AG04450 (cell line): ENCODE data around the gene RNF125. TPM values are rescaled to one million over a fixed set of nuclear protein-coding genes. Genes with fewer than 3 reads are reported as not detected.

ENCODE experiments used
- CTCF ChIA-PET: fragments of 300-600, 350-600 bp; formaldehyde crosslinking; extraction: SDS; loops from one replicate; lab custom pipeline; 2022; ENCODE audit warnings: antibody characterized with exemption, inconsistent platforms; lab: Charles Lee
- POLR2A ChIA-PET: fragments of 350-600 bp; formaldehyde crosslinking; extraction: SDS; loops from one replicate; lab custom pipeline; 2021; ENCODE audit warnings: antibody characterized with exemption, inconsistent platforms; lab: Yijun Ruan, JAX
- DNase-seq: peaks from one replicate; pipeline ENCODE4 v3.0.0-alpha.2; 2011; ENCODE audit warnings: low read depth, low spot score
- H3K27ac ChIP-seq: one replicate; pipeline ENCODE4 v1.5.1; 2012; ENCODE audit warnings: low read depth, low read length, control low read depth
- H3K27me3 ChIP-seq: one replicate; pipeline ENCODE4 v1.6.0; 2012; ENCODE audit warnings: low read length; ENCODE audit not compliant: control insufficient read depth, insufficient read depth
- H3K4me3 ChIP-seq: 2 replicates; pipeline ENCODE4 v1.5.1; 2011; ENCODE audit warnings: mild to moderate bottlenecking, low read depth, low read length, control low read depth
- H3K9me3 ChIP-seq: 2 replicates; pipeline ENCODE4 v1.5.1; 2012; ENCODE audit warnings: low read length; ENCODE audit not compliant: control insufficient read depth, insufficient read depth
- CTCF ChIP-seq: IDR thresholded peaks from 2 replicates; pipeline ENCODE4 v1.5.1; 2011; ENCODE audit warnings: low read depth, low read length, control low read depth, inconsistent platforms
- polyA plus RNA-seq: library from polyadenylated mRNA; depleted of rRNA; stranded (reverse); fragments of >200 nt; gene quantifications from 2 replicates; pipeline ENCODE4 v1.2.3, GENCODE V29; 2011

The RNF125 gene
- polyA plus RNA-seq, 1 experiment = 0.41 TPM

GRCh38 chr18:32037616-32038015, 19.0 kb downstream of the RNF125 start:
- H3K4me3 ChIP-seq = no peak overlapping the region
- no peaks in the 10 kb centered on the region for H3K9me3 ChIP-seq
- no peak for TF ChIP-seq CTCF
- POLR2A ChIA-PET = no interaction called here
- no peak for DNase-seq
- no peak overlapping the region for H3K27ac ChIP-seq
- H3K27me3 ChIP-seq = no peaks in the 10 kb centered on the region
- CTCF ChIA-PET = no interaction called here

GRCh38 chr18:32040936-32041335, 22.3 kb downstream of the RNF125 start:
- H3K27ac ChIP-seq = no peak overlapping the region
- ChIA-PET POLR2A (no interaction called here), CTCF (no interaction called here)
- no peaks in the 10 kb centered on the region for H3K27me3 ChIP-seq
- TF ChIP-seq CTCF = no peak
- H3K9me3 ChIP-seq = no peaks in the 10 kb centered on the region
- no peak overlapping the region for H3K4me3 ChIP-seq
- no peak for DNase-seq

- Histone ChIP-seq H3K27me3 (no peaks in the 10 kb centered on the region), H3K4me3 (no peak overlapping the region), H3K9me3 (no peaks in the 10 kb centered on the region), H3K27ac (no peak overlapping the region)
- DNase-seq = no peak
- no peak for TF ChIP-seq CTCF
- CTCF ChIA-PET = no interaction called here
- POLR2A ChIA-PET = no interaction called here
These were observed 23.7 kb downstream of the RNF125 start for GRCh38 chr18:32042337-32042736.

DNA sequence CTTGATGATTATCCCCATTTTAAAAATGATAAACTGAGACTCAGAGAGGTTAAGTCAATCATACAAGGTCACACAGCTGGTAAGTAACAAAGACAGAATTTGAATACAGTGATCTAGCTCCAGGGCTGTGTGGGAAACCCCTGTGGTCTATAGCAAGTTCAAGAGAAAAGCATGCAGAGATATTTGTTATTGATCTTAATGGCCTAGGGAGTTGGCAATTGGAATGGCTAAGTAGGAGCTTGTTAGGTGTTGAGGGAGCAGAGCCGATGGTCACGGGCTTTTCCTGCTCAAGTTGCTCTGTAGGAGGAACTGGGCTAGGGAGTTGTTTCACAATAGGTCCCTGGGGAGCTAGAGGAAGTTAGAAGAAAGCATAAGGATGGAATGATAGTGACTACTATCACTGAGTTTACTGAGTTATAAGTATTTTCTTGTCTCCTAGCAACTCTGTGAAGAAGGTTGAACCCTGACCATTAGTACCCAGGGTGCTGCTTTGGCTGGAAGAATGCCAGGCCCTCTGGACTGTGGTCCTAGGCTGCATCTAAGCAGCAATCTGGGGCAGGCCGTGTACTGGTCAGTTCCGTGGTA, 30.0 kb downstream of the RNF125 start:
- CTCF ChIA-PET = no interaction called here
- no peaks in the 10 kb centered on the region for H3K9me3 ChIP-seq
- TF ChIP-seq CTCF = no peak
- no peak for DNase-seq
- H3K27ac ChIP-seq = no peak overlapping the region
- H3K27me3 ChIP-seq = no peaks in the 10 kb centered on the region
- POLR2A ChIA-PET = no interaction called here
- no peak overlapping the region for H3K4me3 ChIP-seq

GRCh38 chr18:32049393-32050171, 31.0 kb downstream of the RNF125 start:
- Histone ChIP-seq H3K27ac (no peak overlapping the region), H3K4me3 (no peak overlapping the region), H3K9me3 (no peaks in the 10 kb centered on the region), H3K27me3 (no peaks in the 10 kb centered on the region)
- ChIA-PET CTCF (no interaction called here), POLR2A (no interaction called here)
- no peak for TF ChIP-seq CTCF
- no peak for DNase-seq
